ENCODE measurements around the gene ZNF710.
A peak's percentile ranks its signal among the peaks of the same experiment; 100 is the strongest.

The ZNF710 gene

GRCh38 chr15:90020021-90020735 lies 19.1 kb downstream of the ZNF710 start:
- peak; percentile 41 for DNase-seq

- DNase-seq = no peak
Observed at GRCh38 chr15:90020936-90021507, 19.9 kb downstream of the ZNF710 start.

- no peak for DNase-seq
Observed at GRCh38 chr15:90022345-90022744, 21.2 kb downstream of the ZNF710 start.

GRCh38 chr15:90022905-90023700 lies 22.0 kb downstream of the ZNF710 start:
- DNase-seq = no peak

- no peak for DNase-seq
Observed at GRCh38 chr15:90024406-90024805, 23.3 kb downstream of the ZNF710 start.

GRCh38 chr15:90025489-90026033 lies 24.4 kb downstream of the ZNF710 start:
- no peak for DNase-seq

GRCh38 chr15:90028376-90028944 lies 27.3 kb downstream of the ZNF710 start:
- DNase-seq = no peak

- no peak for DNase-seq
Observed at GRCh38 chr15:90029024-90029423, 27.9 kb downstream of the ZNF710 start.

GRCh38 chr15:90030376-90030775 lies 29.3 kb downstream of the ZNF710 start:
- DNase-seq = no peak

GRCh38 chr15:90031231-90031791 lies 30.2 kb downstream of the ZNF710 start:
- DNase-seq = no peak

- DNase-seq = no peak
Observed at GRCh38 chr15:90033006-90033405, 31.9 kb downstream of the ZNF710 start.

- no peak for DNase-seq
Observed at GRCh38 chr15:90033448-90033847, 32.3 kb downstream of the ZNF710 start.

- DNase-seq = no peak
Observed at GRCh38 chr15:90035095-90035839, 34.1 kb downstream of the ZNF710 start.

GRCh38 chr15:90035840-90036230 lies 34.7 kb downstream of the ZNF710 start:
- DNase-seq = peak; percentile 37

GRCh38 chr15:90036343-90036742 lies 35.2 kb downstream of the ZNF710 start:
- no peak for DNase-seq

- no peak for DNase-seq
Observed at GRCh38 chr15:90036806-90037510, 35.8 kb downstream of the ZNF710 start.

GRCh38 chr15:90037511-90037860 lies 36.4 kb downstream of the ZNF710 start:
- DNase-seq = no peak

GRCh38 chr15:90037961-90038631 lies 37.0 kb downstream of the ZNF710 start:
- DNase-seq = peak; percentile 14

GRCh38 chr15:90038632-90039095 lies 37.5 kb downstream of the ZNF710 start:
- no peak for DNase-seq

GRCh38 chr15:90039996-90040395 lies 38.9 kb downstream of the ZNF710 start:
- no peak for DNase-seq

GRCh38 chr15:90040618-90041017 lies 39.5 kb downstream of the ZNF710 start:
- no peak for DNase-seq
